Urinary bladder (tissue), 4 donors: ENCODE results near the gene CCDC51. TPM values are rescaled to one million over a fixed set of nuclear protein-coding genes. Genes with fewer than 3 reads are reported as not detected.

Experiments
- DNase-seq: peaks from one replicate; pipeline ENCODE4 v3.0.0-alpha.2; 2015; ENCODE audit errors: extremely low spot score
- H3K27ac ChIP-seq: one replicate; pipeline ENCODE4 v1.5.1; 2013; ENCODE audit warnings: low read depth, mild to moderate bottlenecking, moderate library complexity
- H3K36me3 ChIP-seq: one replicate; pipeline ENCODE4 v1.6.1; 2013; ENCODE audit warnings: mild to moderate bottlenecking, moderate library complexity; ENCODE audit not compliant: insufficient read depth
- H3K4me1 ChIP-seq: one replicate; pipeline ENCODE4 v1.6.1; 2013; ENCODE audit warnings: mild to moderate bottlenecking, moderate library complexity; ENCODE audit not compliant: insufficient read depth
- H3K4me3 ChIP-seq: one replicate; pipeline ENCODE4 v1.5.1; 2013; ENCODE audit warnings: low read depth, low read length
- WGBS: extraction: QIAGEN DNeasy Blood & Tissue Kit; methylation state at CpG from one replicate; pipeline ENCODE4 v1.1.7; 2013; 5-methylcytosine and 5-hydroxymethylcytosine counted together
- polyA plus RNA-seq: library from polyadenylated mRNA; stranded (reverse); fragments of 200-250 nt; gene quantifications from one replicate; pipeline ENCODE4 v1.2.3, GENCODE V29; 2013
- total RNA-seq: library from RNA; depleted of rRNA; stranded (reverse); fragments of >200 nt; gene quantifications from one replicate; pipeline ENCODE4 v1.2.3, GENCODE V29; 2014
- donor health status: healthy with polysubstance abuse.
- donor health status: healthy.

Gene CCDC51
- total and polyA plus RNA-seq, 2 donors = 6.0 to 17.6 TPM

GRCh38 chr3:48399387-48400172 is 40.3 kb downstream of the CCDC51 start:
- Histone ChIP-seq H3K4me1 (no peaks in the 10 kb centered on the region), H3K27ac (no peak overlapping the region), H3K4me3 (no peak overlapping the region), H3K36me3 (no peaks in the 10 kb centered on the region)
- DNase-seq = no peak
- 66% methylated on average over 4 of the region's 4 CpGs for WGBS

GRCh38 chr3:48398701-48399386 is 41.1 kb downstream of the CCDC51 start:
- DNase-seq = no peak
- H3K4me1 ChIP-seq = no peaks in the 10 kb centered on the region
- H3K36me3 ChIP-seq = no peaks in the 10 kb centered on the region
- WGBS = 66% methylated on average over 11 of the region's 11 CpGs
- H3K27ac ChIP-seq = no peak overlapping the region
- H3K4me3 ChIP-seq = no peak overlapping the region

GRCh38 chr3:48397767-48398681 is 41.9 kb downstream of the CCDC51 start:
- WGBS = 67% methylated on average over 9 of the region's 9 CpGs

GRCh38 chr3:48395714-48396113 is 44.2 kb downstream of the CCDC51 start:
- H3K4me1 ChIP-seq = no peaks in the 10 kb centered on the region
- WGBS = 61% methylated on average over 3 of the region's 3 CpGs
- H3K36me3 ChIP-seq = no peaks in the 10 kb centered on the region
- no peak overlapping the region for H3K27ac ChIP-seq
- DNase-seq = no peak
- no peak overlapping the region for H3K4me3 ChIP-seq

More at GRCh38 chr3:48397767-48398681, 41.9 kb downstream of the CCDC51 start:
- Histone ChIP-seq H3K27ac (no peak overlapping the region), H3K36me3 (no peaks in the 10 kb centered on the region), H3K4me1 (no peaks in the 10 kb centered on the region), H3K4me3 (no peak overlapping the region)
- DNase-seq = no peak

- no peak for DNase-seq
- Histone ChIP-seq H3K4me1 (no peaks in the 10 kb centered on the region), H3K36me3 (no peaks in the 10 kb centered on the region), H3K27ac (no peak overlapping the region), H3K4me3 (no peak overlapping the region)
- WGBS = 86% methylated on average over 2 of the region's 2 CpGs
Measured at GRCh38 chr3:48394391-48394790, 45.5 kb downstream of the CCDC51 start.

- 60% methylated on average over 2 of the region's 2 CpGs for WGBS
Measured at GRCh38 chr3:48388966-48389365, 51.0 kb downstream of the CCDC51 start.

GRCh38 chr3:48387634-48388033 is 52.3 kb downstream of the CCDC51 start:
- Histone ChIP-seq H3K36me3 (no peaks in the 10 kb centered on the region), H3K27ac (no peak overlapping the region), H3K4me3 (no peak overlapping the region), H3K4me1 (no peaks in the 10 kb centered on the region)
- DNase-seq = no peak

More at GRCh38 chr3:48388966-48389365, 51.0 kb downstream of the CCDC51 start:
- no peak for DNase-seq
- H3K27ac ChIP-seq = no peak overlapping the region
- H3K36me3 ChIP-seq = no peaks in the 10 kb centered on the region
- no peaks in the 10 kb centered on the region for H3K4me1 ChIP-seq
- no peak overlapping the region for H3K4me3 ChIP-seq

Other genes with a start within 250 kb of the CCDC51 start
- not detected for gene CAMP, start 216.6 kb downstream of the CCDC51 start, total RNA-seq
- gene CAMP, start 216.6 kb downstream of the CCDC51 start, polyA plus RNA-seq = 2.2 TPM
- gene ZNF589, start 199.0 kb downstream of the CCDC51 start, total RNA-seq = 6.9 TPM
- gene ZNF589, start 199.0 kb downstream of the CCDC51 start, polyA plus RNA-seq = 12.5 TPM
- gene NME6, start 138.8 kb downstream of the CCDC51 start, total RNA-seq = 24.5 TPM
- gene NME6, start 138.8 kb downstream of the CCDC51 start, polyA plus RNA-seq = 18.6 TPM
- gene SPINK8, start 106.5 kb downstream of the CCDC51 start, total RNA-seq = not detected
- not detected for gene SPINK8, start 106.5 kb downstream of the CCDC51 start, polyA plus RNA-seq
- gene FBXW12, start 67.9 kb downstream of the CCDC51 start, total RNA-seq = 0.32 TPM
- gene FBXW12, start 67.9 kb downstream of the CCDC51 start, polyA plus RNA-seq = not detected
- 22.7 TPM for gene PLXNB1, start 10.0 kb downstream of the CCDC51 start, total RNA-seq
- gene PLXNB1, start 10.0 kb downstream of the CCDC51 start, polyA plus RNA-seq = 65.7 TPM
- gene TMA7, start 138 bp upstream of the CCDC51 start, total RNA-seq = 127 TPM
- gene TMA7, start 138 bp upstream of the CCDC51 start, polyA plus RNA-seq = 262 TPM
- 4.7 TPM for gene ATRIP, start 6.6 kb upstream of the CCDC51 start, total RNA-seq
- 6.6 TPM for gene ATRIP, start 6.6 kb upstream of the CCDC51 start, polyA plus RNA-seq
- gene SHISA5, start 64.1 kb upstream of the CCDC51 start, total RNA-seq = 62.5 TPM
- 209 TPM for gene SHISA5, start 64.1 kb upstream of the CCDC51 start, polyA plus RNA-seq
- 4.7 TPM for gene PFKFB4, start 116.7 kb upstream of the CCDC51 start, total RNA-seq
- gene PFKFB4, start 116.7 kb upstream of the CCDC51 start, polyA plus RNA-seq = 2.4 TPM
- gene UCN2, start 123.7 kb upstream of the CCDC51 start, total RNA-seq = 0.69 TPM
- gene UCN2, start 123.7 kb upstream of the CCDC51 start, polyA plus RNA-seq = 0.81 TPM
- gene COL7A1, start 155.2 kb upstream of the CCDC51 start, total RNA-seq = 20.0 TPM
- 19.7 TPM for gene COL7A1, start 155.2 kb upstream of the CCDC51 start, polyA plus RNA-seq
- gene UQCRC1, start 169.5 kb upstream of the CCDC51 start, total RNA-seq = 82.4 TPM
- 282 TPM for gene UQCRC1, start 169.5 kb upstream of the CCDC51 start, polyA plus RNA-seq
- gene TMEM89, start 181.7 kb upstream of the CCDC51 start, total RNA-seq = not detected
- not detected for gene TMEM89, start 181.7 kb upstream of the CCDC51 start, polyA plus RNA-seq
- 8.0 TPM for gene SLC26A6, start 195.3 kb upstream of the CCDC51 start, total RNA-seq
- 12.9 TPM for gene SLC26A6, start 195.3 kb upstream of the CCDC51 start, polyA plus RNA-seq
- 0.79 TPM for gene CELSR3, start 222.8 kb upstream of the CCDC51 start, total RNA-seq
- gene CELSR3, start 222.8 kb upstream of the CCDC51 start, polyA plus RNA-seq = 0.48 TPM
- 8.6 TPM for gene NCKIPSD, start 245.8 kb upstream of the CCDC51 start, total RNA-seq
- 18.1 TPM for gene NCKIPSD, start 245.8 kb upstream of the CCDC51 start, polyA plus RNA-seq